IPS DF 4.7 (cell line): Measurements from ENCODE around the gene CTR9.
A peak's percentile ranks its signal among the peaks of the same experiment; 100 is the strongest.

ENCODE experiments used
- DNase-seq: peaks from one replicate; pipeline ENCODE4 v3.0.0-alpha.2; 2013; ENCODE audit warnings: low spot score; ENCODE audit errors: extremely low read depth

The CTR9 gene

GRCh38 chr11:10780040-10780439 lies 29.0 kb downstream of the CTR9 start:
- DNase-seq = no peak

GRCh38 chr11:10784232-10785145 lies 33.4 kb downstream of the CTR9 start:
- DNase-seq = no peak

GRCh38 chr11:10785146-10785474 lies 34.1 kb downstream of the CTR9 start:
- DNase-seq = no peak

GRCh38 chr11:10786451-10786850 lies 35.4 kb downstream of the CTR9 start:
- no peak for DNase-seq

- peak; percentile 68 for DNase-seq
Observed at GRCh38 chr11:10792385-10793068, 41.5 kb downstream of the CTR9 start.

- no peak for DNase-seq
Observed at GRCh38 chr11:10793470-10794255, 42.6 kb downstream of the CTR9 start.

GRCh38 chr11:10796191-10796590 lies 45.1 kb downstream of the CTR9 start:
- no peak for DNase-seq

GRCh38 chr11:10797001-10797400 lies 46.0 kb downstream of the CTR9 start:
- DNase-seq = no peak

GRCh38 chr11:10797531-10797930 lies 46.5 kb downstream of the CTR9 start:
- no peak for DNase-seq

- no peak for DNase-seq
Observed at GRCh38 chr11:10798330-10798928, 47.4 kb downstream of the CTR9 start.

- DNase-seq = no peak
Observed at GRCh38 chr11:10800292-10800691, 49.2 kb downstream of the CTR9 start.

GRCh38 chr11:10803676-10804075 lies 52.6 kb downstream of the CTR9 start:
- DNase-seq = no peak

GRCh38 chr11:10805741-10806140 lies 54.7 kb downstream of the CTR9 start:
- DNase-seq = no peak

- no peak for DNase-seq
Observed at GRCh38 chr11:10806206-10806605, 55.2 kb downstream of the CTR9 start.

- no peak for DNase-seq
Observed at GRCh38 chr11:10807493-10808234, 56.6 kb downstream of the CTR9 start.

- DNase-seq = no peak
Observed at GRCh38 chr11:10808235-10808552, 57.1 kb downstream of the CTR9 start.

- peak; percentile 87 for DNase-seq
Observed at GRCh38 chr11:10808553-10809372, 57.7 kb downstream of the CTR9 start, which contains the start of gene EIF4G2. Gene EIF4G2, minus strand, starts transcription at chr11:10808926.

GRCh38 chr11:10809373-10810160 lies 58.5 kb downstream of the CTR9 start:
- no peak for DNase-seq

- no peak for DNase-seq
Observed at GRCh38 chr11:10813945-10814344, 62.9 kb downstream of the CTR9 start.
